Natural killer cell (primary cell): Measurements from ENCODE around the gene SLC17A2. TPM values are rescaled to one million over a fixed set of nuclear protein-coding genes. Genes with fewer than 3 reads are reported as not detected.

Experiments
- ATAC-seq, 3 donors: fragments of 150-1000 bp in 2 of 3; fragments of 200-7000 bp in 1 of 3; cut with Tn5 transposase; 1 replicate in 1 of 3; 2 replicates in 2 of 3; pipeline ENCODE4 v1.10.0; 2021; ENCODE audit warnings: mild to moderate bottlenecking in 2 of 3, moderate library complexity in 2 of 3
- DNase-seq, 2 donors: peaks; one replicate each; pipeline versions ENCODE4 v3.0.0 to v3.0.0-alpha.2; 2013 to 2021; ENCODE audit warnings: mixed read lengths in 1 of 2
- H3K27ac ChIP-seq: one replicate; pipeline ENCODE4 v1.5.1; 2013; ENCODE audit warnings: mild to moderate bottlenecking, low read length
- H3K27me3 ChIP-seq: one replicate; pipeline ENCODE4 v1.6.1; 2013; ENCODE audit warnings: low read length; ENCODE audit not compliant: control insufficient read depth, insufficient read depth
- H3K36me3 ChIP-seq: one replicate; pipeline ENCODE4 v1.6.1; 2013; ENCODE audit warnings: low read length; ENCODE audit not compliant: control insufficient read depth, insufficient read depth
- H3K4me1 ChIP-seq: one replicate; pipeline ENCODE4 v1.6.1; 2013; ENCODE audit warnings: low read length; ENCODE audit not compliant: control insufficient read depth, insufficient read depth
- H3K4me3 ChIP-seq: one replicate; pipeline ENCODE4 v1.5.1; 2013; ENCODE audit warnings: low read length
- H3K9me3 ChIP-seq: one replicate; pipeline ENCODE4 v1.6.1; 2013; ENCODE audit warnings: low read length; ENCODE audit not compliant: control insufficient read depth, insufficient read depth
- H3K27ac Mint-ChIP-seq, 2 donors: one replicate each; pipeline ENCODE4 v1.8.0; 2022; ENCODE audit warnings: mild to moderate bottlenecking in 2 of 2, mixed read lengths in 2 of 2, moderate library complexity in 1 of 2
- H3K27me3 Mint-ChIP-seq, 2 donors: one replicate each; pipeline ENCODE4 v1.8.0; 2022; ENCODE audit warnings: low read depth in 2 of 2, mixed read lengths in 2 of 2
- H3K36me3 Mint-ChIP-seq: one replicate; pipeline ENCODE4 v1.8.0; 2022; ENCODE audit warnings: mixed read lengths
- H3K4me1 Mint-ChIP-seq, 2 donors: one replicate each; pipeline ENCODE4 v1.8.0; 2022; ENCODE audit warnings: mixed read lengths in 2 of 2
- H3K4me3 Mint-ChIP-seq: one replicate; pipeline ENCODE4 v1.8.0; 2022; ENCODE audit warnings: mild to moderate bottlenecking, moderate library complexity, mixed read lengths
- H3K9me3 Mint-ChIP-seq, 2 donors: one replicate each; pipeline ENCODE4 v1.8.0; 2022; ENCODE audit warnings: mixed read lengths in 2 of 2
- CTCF ChIP-seq: fragments of 200-600 bp; IDR thresholded peaks from one replicate; pipeline ENCODE4 v1.8.0; 2022; ENCODE audit warnings: antibody characterized with exemption
- WGBS: methylation state at CpG from one replicate; pipeline ENCODE4 v1.1.7; 2013; ENCODE audit warnings: missing lambda C conversion rate; ENCODE audit not compliant: insufficient coverage; 5-methylcytosine and 5-hydroxymethylcytosine counted together
- intact Hi-C: fragments of 100-400 bp; cut with micrococcal nuclease; formaldehyde crosslinking; loops from one replicate; pipeline ENCODE4 v1.14.2; 2022
- total RNA-seq, 4 donors: library from RNA; stranded (reverse); fragments of 120-200 nt in 1 of 4; gene quantifications; one replicate each; pipeline versions ENCODE4 v1.2.3 to v1.2.4, GENCODE V29; 2013 to 2022

Gene SLC17A2
- total RNA-seq, 3 donors from 2014 or later (not counting 1 experiment from before 2014, with no cell fraction given): not detected

GRCh38 chr6:25916330-25916729 lies 14.2 kb downstream of the SLC17A2 start:
- no peak for TF ChIP-seq CTCF
- Histone ChIP-seq H3K36me3 (no peaks in the 10 kb centered on the region), H3K27ac (no peak overlapping the region), H3K4me1 (no peaks in the 10 kb centered on the region), H3K27me3 (no peaks in the 10 kb centered on the region), H3K4me3 (no peak overlapping the region), H3K9me3 (no peaks in the 10 kb centered on the region)
- Mint-ChIP-seq H3K36me3 (no peaks in the 10 kb centered on the region), H3K27me3 (peaks cover 8 to 31% of the 10 kb centered on the region in 2 donors), H3K27ac (no peak overlapping the region), H3K4me3 (no peak overlapping the region), H3K4me1 (no peaks in the 10 kb centered on the region), H3K9me3 (no peaks in the 10 kb centered on the region)
- intact Hi-C loops: no loop called here
- WGBS: 83% methylated on average over 2 of the region's 3 CpGs
- ATAC-seq: no peak
- no peak for DNase-seq

GRCh38 chr6:25913741-25914140 lies 16.8 kb downstream of the SLC17A2 start:
- H3K36me3 Mint-ChIP-seq: no peaks in the 10 kb centered on the region

GRCh38 chr6:25911351-25911750 lies 19.1 kb downstream of the SLC17A2 start:
- Mint-ChIP-seq H3K36me3 (no peaks in the 10 kb centered on the region), H3K27me3 (peaks cover 11 to 26% of the 10 kb centered on the region in 2 donors), H3K4me3 (no peak overlapping the region), H3K4me1 (no peaks in the 10 kb centered on the region), H3K27ac (no peak overlapping the region), H3K9me3 (no peaks in the 10 kb centered on the region)
- 93% methylated on average over 3 of the region's 4 CpGs for WGBS
- ATAC-seq (no peak), DNase-seq (no peak)
- no peaks in the 10 kb centered on the region for H3K9me3 ChIP-seq
- no peak overlapping the region for H3K27ac ChIP-seq
- H3K27me3 ChIP-seq: no peaks in the 10 kb centered on the region
- no peak for TF ChIP-seq CTCF
- no peak overlapping the region for H3K4me3 ChIP-seq
- H3K4me1 ChIP-seq: no peaks in the 10 kb centered on the region
- intact Hi-C loops: no loop called here
- no peaks in the 10 kb centered on the region for H3K36me3 ChIP-seq

More at GRCh38 chr6:25913741-25914140, 16.8 kb downstream of the SLC17A2 start:
- Histone ChIP-seq H3K27me3 (no peaks in the 10 kb centered on the region), H3K4me1 (no peaks in the 10 kb centered on the region), H3K9me3 (no peaks in the 10 kb centered on the region), H3K27ac (no peak overlapping the region), H3K4me3 (no peak overlapping the region), H3K36me3 (no peaks in the 10 kb centered on the region)
- Mint-ChIP-seq H3K9me3 (no peaks in the 10 kb centered on the region), H3K27me3 (peaks cover 8 to 23% of the 10 kb centered on the region in 2 donors), H3K4me1 (no peaks in the 10 kb centered on the region), H3K4me3 (no peak overlapping the region), H3K27ac (no peak overlapping the region)
- 66% methylated on average over 3 of the region's 3 CpGs for WGBS
- TF ChIP-seq CTCF: no peak
- DNase-seq (no peak), ATAC-seq (no peak)
- intact Hi-C loops: no loop called here

- intact Hi-C loops: no loop called here
Observed at GRCh38 chr6:25907475-25908014, 22.9 kb downstream of the SLC17A2 start.

More at GRCh38 chr6:25907475-25908014, 22.9 kb downstream of the SLC17A2 start:
- no peaks in the 10 kb centered on the region for H3K9me3 ChIP-seq
- H3K27ac Mint-ChIP-seq: no peak overlapping the region
- 100% methylated on average over 1 of the region's 1 CpG for WGBS
- H3K27me3 Mint-ChIP-seq: peaks cover 8 to 21% of the 10 kb centered on the region in 2 donors
- H3K27ac ChIP-seq: no peak overlapping the region
- no peaks in the 10 kb centered on the region for H3K36me3 Mint-ChIP-seq
- H3K4me1 ChIP-seq: no peaks in the 10 kb centered on the region
- H3K36me3 ChIP-seq: no peaks in the 10 kb centered on the region
- no peaks in the 10 kb centered on the region for H3K27me3 ChIP-seq
- H3K4me1 Mint-ChIP-seq: no peaks in the 10 kb centered on the region
- ATAC-seq (no peak), DNase-seq (no peak)
- H3K4me3 ChIP-seq: no peak overlapping the region
- H3K4me3 Mint-ChIP-seq: no peak overlapping the region
- TF ChIP-seq CTCF: no peak
- H3K9me3 Mint-ChIP-seq: no peaks in the 10 kb centered on the region
